Measurements from ENCODE around the gene PRKCH.

PRKCH gene

GRCh38 chr14:61351477-61351876, 30.1 kb downstream of the PRKCH start:
- Histone ChIP-seq H3K36me3 (ENCODE audit: insufficient read depth, low read length) (no peaks in the 10 kb centered on the region), H3K9ac (ENCODE audit: low read depth, low read length) (no peak overlapping the region), H3K9me3 (replicated peaks; ENCODE audit: low read length) (no peaks in the 10 kb centered on the region), H3K4me2 (ENCODE audit: low read length) (no peak overlapping the region), H3K27me3 (ENCODE audit: control insufficient read depth, insufficient read depth, low read length) (no peaks in the 10 kb centered on the region), H3K4me1 (ENCODE audit: control insufficient read depth, insufficient read depth, low read length) (peaks cover 11% of the 10 kb centered on the region), H3K4me3 (ENCODE audit: low read length) (no peak overlapping the region)

- Histone ChIP-seq H3K4me1 (ENCODE audit: control insufficient read depth, insufficient read depth, low read length) (peaks cover 11% of the 10 kb centered on the region), H3K27me3 (ENCODE audit: control insufficient read depth, insufficient read depth, low read length) (no peaks in the 10 kb centered on the region), H3K9ac (ENCODE audit: low read depth, low read length) (no peak overlapping the region), H3K4me2 (ENCODE audit: low read length) (peak overlapping the region; percentile 69), H3K9me3 (replicated peaks; ENCODE audit: low read length) (no peaks in the 10 kb centered on the region), H3K36me3 (ENCODE audit: insufficient read depth, low read length) (no peaks in the 10 kb centered on the region), H3K4me3 (ENCODE audit: low read length) (peak overlapping the region; percentile 17)
Observed at GRCh38 chr14:61355892-61356325, 34.5 kb downstream of the PRKCH start.

DNA sequence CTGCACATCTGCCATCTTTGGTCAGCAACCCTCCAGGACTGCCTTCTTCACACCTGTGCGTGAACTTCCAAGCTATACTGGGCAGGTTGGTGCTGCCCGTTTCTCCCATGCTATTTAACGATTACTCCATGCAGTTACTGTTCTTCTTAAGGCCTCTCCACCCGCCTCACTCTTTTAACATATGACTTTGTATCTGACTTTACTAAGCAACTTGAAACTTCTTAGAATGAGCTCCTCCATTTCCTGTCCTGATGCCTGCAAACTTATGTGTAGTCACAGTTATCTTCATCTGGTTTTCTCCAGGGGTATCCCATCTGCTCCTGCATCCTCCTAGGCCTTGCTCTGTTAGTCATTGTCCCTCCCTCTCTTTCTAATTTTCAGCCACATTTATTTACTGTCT, 35.7 kb downstream of the PRKCH start:
- Histone ChIP-seq H3K4me3 (ENCODE audit: low read length) (no peak overlapping the region), H3K4me1 (ENCODE audit: control insufficient read depth, insufficient read depth, low read length) (peaks cover 11% of the 10 kb centered on the region)

GRCh38 chr14:61358554-61359226, 37.3 kb downstream of the PRKCH start:
- H3K4me1 ChIP-seq (ENCODE audit: control insufficient read depth, insufficient read depth, low read length) = peaks cover 11% of the 10 kb centered on the region
- no peaks in the 10 kb centered on the region for H3K36me3 ChIP-seq (ENCODE audit: insufficient read depth, low read length)
- no peaks in the 10 kb centered on the region for H3K9me3 ChIP-seq (replicated peaks; ENCODE audit: low read length)
- H3K4me3 ChIP-seq (ENCODE audit: low read length) = no peak overlapping the region
- no peak overlapping the region for H3K4me2 ChIP-seq (ENCODE audit: low read length)
- H3K9ac ChIP-seq (ENCODE audit: low read depth, low read length) = no peak overlapping the region
- H3K27me3 ChIP-seq (ENCODE audit: control insufficient read depth, insufficient read depth, low read length) = peaks cover 11% of the 10 kb centered on the region

More for the DNA sequence above, 35.7 kb downstream of the PRKCH start:
- Histone ChIP-seq H3K9me3 (replicated peaks; ENCODE audit: low read length) (no peaks in the 10 kb centered on the region), H3K27me3 (ENCODE audit: control insufficient read depth, insufficient read depth, low read length) (no peaks in the 10 kb centered on the region), H3K4me2 (ENCODE audit: low read length) (no peak overlapping the region), H3K9ac (ENCODE audit: low read depth, low read length) (no peak overlapping the region), H3K36me3 (ENCODE audit: insufficient read depth, low read length) (no peaks in the 10 kb centered on the region)

DNA sequence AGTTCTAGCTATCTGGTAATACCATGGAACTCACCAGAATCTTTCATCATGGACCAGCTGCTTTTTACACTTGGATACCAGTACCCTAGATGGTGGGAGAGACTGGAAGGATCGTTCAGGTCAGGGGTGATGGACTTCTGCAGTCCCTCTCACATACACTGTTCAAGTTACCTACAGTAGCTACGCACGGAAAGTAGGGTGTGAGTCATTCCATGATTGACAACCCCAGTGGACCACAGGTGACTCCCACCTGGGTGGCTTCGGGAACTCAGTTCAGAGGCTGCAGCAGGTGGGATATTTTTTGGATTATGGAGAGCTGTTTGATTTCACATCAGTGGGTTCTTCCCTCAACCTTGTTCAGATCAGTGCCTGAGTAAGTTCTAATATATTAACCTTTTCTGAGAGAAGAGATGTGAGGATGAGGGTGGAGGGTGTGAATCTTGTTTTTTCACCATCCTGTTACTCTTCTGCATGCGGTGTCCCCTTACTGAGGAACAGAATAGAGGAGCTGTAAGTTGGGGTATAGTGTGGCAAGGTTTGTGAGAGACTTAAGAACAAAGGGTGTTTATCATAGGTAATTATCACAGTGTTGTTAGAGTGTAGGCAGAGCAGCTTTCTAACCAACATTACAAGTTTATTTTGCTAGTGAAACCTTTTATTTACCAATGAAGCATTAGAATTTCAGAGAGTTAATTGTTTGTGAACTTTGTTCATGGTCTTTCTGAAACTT, 39.6 kb downstream of the PRKCH start:
- Histone ChIP-seq H3K4me2 (ENCODE audit: low read length) (no peak overlapping the region), H3K4me1 (ENCODE audit: control insufficient read depth, insufficient read depth, low read length) (peaks cover 4% of the 10 kb centered on the region), H3K27me3 (ENCODE audit: control insufficient read depth, insufficient read depth, low read length) (peaks cover 16% of the 10 kb centered on the region), H3K36me3 (ENCODE audit: insufficient read depth, low read length) (no peaks in the 10 kb centered on the region), H3K9ac (ENCODE audit: low read depth, low read length) (no peak overlapping the region), H3K4me3 (ENCODE audit: low read length) (no peak overlapping the region), H3K9me3 (replicated peaks; ENCODE audit: low read length) (no peaks in the 10 kb centered on the region)

GRCh38 chr14:61362072-61362750, 40.8 kb downstream of the PRKCH start:
- no peaks in the 10 kb centered on the region for H3K4me1 ChIP-seq (ENCODE audit: control insufficient read depth, insufficient read depth, low read length)

GRCh38 chr14:61364243-61364642, 42.9 kb downstream of the PRKCH start:
- Histone ChIP-seq H3K36me3 (ENCODE audit: insufficient read depth, low read length) (no peaks in the 10 kb centered on the region), H3K4me1 (ENCODE audit: control insufficient read depth, insufficient read depth, low read length) (no peaks in the 10 kb centered on the region), H3K27me3 (ENCODE audit: control insufficient read depth, insufficient read depth, low read length) (peaks cover 25% of the 10 kb centered on the region), H3K4me2 (ENCODE audit: low read length) (no peak overlapping the region), H3K9me3 (replicated peaks; ENCODE audit: low read length) (no peaks in the 10 kb centered on the region), H3K9ac (ENCODE audit: low read depth, low read length) (no peak overlapping the region), H3K4me3 (ENCODE audit: low read length) (no peak overlapping the region)

More at GRCh38 chr14:61362072-61362750, 40.8 kb downstream of the PRKCH start:
- Histone ChIP-seq H3K36me3 (ENCODE audit: insufficient read depth, low read length) (no peaks in the 10 kb centered on the region), H3K4me3 (ENCODE audit: low read length) (no peak overlapping the region), H3K4me2 (ENCODE audit: low read length) (no peak overlapping the region), H3K9ac (ENCODE audit: low read depth, low read length) (no peak overlapping the region), H3K9me3 (replicated peaks; ENCODE audit: low read length) (no peaks in the 10 kb centered on the region), H3K27me3 (ENCODE audit: control insufficient read depth, insufficient read depth, low read length) (peaks cover 24% of the 10 kb centered on the region)

- Histone ChIP-seq H3K4me3 (ENCODE audit: low read length) (no peak overlapping the region), H3K27me3 (ENCODE audit: control insufficient read depth, insufficient read depth, low read length) (peaks cover 28% of the 10 kb centered on the region), H3K4me2 (ENCODE audit: low read length) (no peak overlapping the region), H3K36me3 (ENCODE audit: insufficient read depth, low read length) (no peaks in the 10 kb centered on the region), H3K9ac (ENCODE audit: low read depth, low read length) (no peak overlapping the region), H3K4me1 (ENCODE audit: control insufficient read depth, insufficient read depth, low read length) (no peaks in the 10 kb centered on the region), H3K9me3 (replicated peaks; ENCODE audit: low read length) (no peaks in the 10 kb centered on the region)
Observed at GRCh38 chr14:61365667-61366212, 44.4 kb downstream of the PRKCH start.

- Histone ChIP-seq H3K9me3 (replicated peaks; ENCODE audit: low read length) (no peaks in the 10 kb centered on the region), H3K27me3 (ENCODE audit: control insufficient read depth, insufficient read depth, low read length) (peaks cover 24% of the 10 kb centered on the region), H3K4me3 (ENCODE audit: low read length) (no peak overlapping the region), H3K4me1 (ENCODE audit: control insufficient read depth, insufficient read depth, low read length) (no peaks in the 10 kb centered on the region), H3K4me2 (ENCODE audit: low read length) (no peak overlapping the region), H3K36me3 (ENCODE audit: insufficient read depth, low read length) (no peaks in the 10 kb centered on the region), H3K9ac (ENCODE audit: low read depth, low read length) (no peak overlapping the region)
Observed at GRCh38 chr14:61368114-61368710, 46.8 kb downstream of the PRKCH start.

DNA sequence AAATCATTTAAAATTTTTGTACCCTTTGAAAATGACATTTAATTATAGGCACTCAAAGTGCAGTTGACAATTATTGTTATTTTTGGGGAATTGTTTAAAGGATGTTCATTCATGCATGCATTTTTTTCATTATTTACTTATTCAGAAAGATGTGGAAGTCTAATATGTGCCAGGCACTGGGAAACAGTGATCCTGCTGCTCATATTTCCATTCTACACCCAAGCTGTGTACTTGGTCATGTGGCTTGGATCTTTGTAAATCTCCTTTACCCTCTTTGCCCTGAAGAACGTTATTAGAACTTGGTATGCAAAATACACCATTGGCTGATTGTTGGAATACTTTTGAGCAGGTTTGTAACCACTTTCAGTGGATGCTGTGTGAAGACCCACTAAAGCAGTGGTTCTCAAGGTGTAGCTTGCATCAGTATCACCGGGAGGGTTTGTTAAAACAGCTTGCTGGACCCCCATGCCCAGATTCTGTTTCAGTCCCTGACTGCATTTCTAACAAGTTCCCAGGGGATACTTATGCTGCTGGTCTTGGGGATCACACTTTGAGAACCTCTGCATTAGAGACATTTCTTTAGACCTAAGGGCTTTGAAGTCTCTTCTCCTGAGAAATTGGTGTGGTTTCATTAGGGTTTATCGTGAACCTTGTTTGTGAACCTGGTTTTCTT, 47.5 kb downstream of the PRKCH start:
- Histone ChIP-seq H3K9ac (ENCODE audit: low read depth, low read length) (no peak overlapping the region), H3K27me3 (ENCODE audit: control insufficient read depth, insufficient read depth, low read length) (peaks cover 20% of the 10 kb centered on the region), H3K4me1 (ENCODE audit: control insufficient read depth, insufficient read depth, low read length) (no peaks in the 10 kb centered on the region), H3K4me2 (ENCODE audit: low read length) (no peak overlapping the region), H3K4me3 (ENCODE audit: low read length) (no peak overlapping the region), H3K36me3 (ENCODE audit: insufficient read depth, low read length) (no peaks in the 10 kb centered on the region), H3K9me3 (replicated peaks; ENCODE audit: low read length) (no peaks in the 10 kb centered on the region)

DNA sequence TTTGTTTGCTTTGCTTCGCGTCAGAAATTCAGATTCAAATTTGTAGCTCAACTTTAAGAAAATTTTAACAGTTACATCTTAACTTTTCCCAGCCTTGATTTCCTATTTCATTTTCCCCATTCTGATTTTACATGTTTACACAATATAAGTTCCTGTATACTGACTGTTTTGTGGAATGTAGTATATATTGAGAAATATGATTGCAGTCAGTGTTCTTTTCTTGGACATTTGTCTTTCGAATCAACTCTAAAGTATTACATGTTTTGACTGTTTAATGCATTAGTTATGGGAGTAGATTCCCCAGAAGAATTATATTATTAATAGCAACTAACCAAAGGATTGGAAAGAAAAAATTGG, 48.1 kb downstream of the PRKCH start:
- Histone ChIP-seq H3K27me3 (ENCODE audit: control insufficient read depth, insufficient read depth, low read length) (peaks cover 20% of the 10 kb centered on the region), H3K9ac (ENCODE audit: low read depth, low read length) (no peak overlapping the region), H3K4me3 (ENCODE audit: low read length) (no peak overlapping the region), H3K4me1 (ENCODE audit: control insufficient read depth, insufficient read depth, low read length) (no peaks in the 10 kb centered on the region), H3K9me3 (replicated peaks; ENCODE audit: low read length) (peaks cover 3% of the 10 kb centered on the region), H3K4me2 (ENCODE audit: low read length) (no peak overlapping the region), H3K36me3 (ENCODE audit: insufficient read depth, low read length) (no peaks in the 10 kb centered on the region)

Data from skeletal muscle satellite cell (primary cell).